ENCODE results near the gene TBX21. TPM values are rescaled to one million over a fixed set of nuclear protein-coding genes. Genes with fewer than 3 reads are reported as not detected.

The TBX21 gene
- total RNA-seq, 2 experiments from 2014 or later = 10.6 to 12.3 TPM

DNA sequence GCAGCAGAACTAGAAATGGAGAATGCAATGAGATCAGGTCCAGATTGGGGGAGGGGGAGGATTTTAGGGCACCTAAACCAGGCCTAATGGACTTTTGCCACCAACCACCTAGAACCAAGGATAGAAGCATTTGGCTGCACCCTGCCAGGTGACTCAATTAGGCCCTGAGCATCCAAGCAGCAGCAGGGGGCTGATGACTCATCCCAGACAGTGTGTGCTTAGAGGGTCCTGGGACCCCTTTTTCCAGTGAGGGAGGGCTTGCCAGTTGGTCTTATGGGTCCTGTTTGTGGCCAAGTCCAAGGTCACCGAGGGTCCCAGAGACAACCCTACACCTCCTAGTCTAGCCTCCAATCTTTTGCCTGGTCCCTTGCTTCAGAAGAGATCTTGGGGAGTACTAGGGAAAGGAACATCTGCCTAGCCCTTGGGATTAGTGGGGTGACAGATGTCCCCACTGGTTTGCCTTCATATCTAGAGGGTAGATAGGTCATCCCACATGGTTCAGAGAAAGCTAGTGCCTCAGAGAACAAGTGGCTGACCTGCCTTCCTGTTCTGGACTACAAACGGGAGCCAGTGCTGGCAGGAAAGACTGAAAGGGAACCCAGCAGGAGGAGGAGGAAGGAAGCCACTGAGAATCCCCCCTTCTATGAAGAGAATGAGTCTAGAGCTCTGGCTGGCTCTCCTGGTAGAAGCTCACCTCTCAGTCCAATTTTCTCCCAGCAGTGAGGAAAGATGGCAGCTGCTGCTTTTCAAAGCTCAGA lies 40.7 kb upstream of the TBX21 start:
- intact Hi-C loops (cut with DNase I, micrococcal nuclease) = no loop called here
- Histone ChIP-seq H3K9me3 (ENCODE audit: control insufficient read depth in 1 of 2, insufficient read depth in 1 of 2, low read length in 2 of 2) (no peaks in the 10 kb centered on the region), H3K27me3 (ENCODE audit: control insufficient read depth in 1 of 2, insufficient read depth in 2 of 2, low read length in 2 of 2) (no peaks in the 10 kb centered on the region), H3K36me3 (ENCODE audit: insufficient read depth, low read length) (no peaks in the 10 kb centered on the region), H3K27ac (ENCODE audit: low read depth in 1 of 2, low read length in 2 of 2) (no peak overlapping the region), H3K4me1 (ENCODE audit: insufficient read depth, low read length) (peaks cover 36% of the 10 kb centered on the region), H3K4me3 (ENCODE audit: low read length) (no peak overlapping the region)
- CTCF ChIA-PET = interaction anchor here (0.8 to 1.5 kb wide), 2 partner anchors 22 to 40 kb away, joined by 3 to 4 read pairs; partner anchors contain the start of gene TBX21
- H3K9me3 Mint-ChIP-seq = no peaks in the 10 kb centered on the region
- no peaks in the 10 kb centered on the region for H3K27me3 Mint-ChIP-seq
- POLR2A ChIA-PET = interaction anchor here (1.1 to 1.5 kb wide), 2 partner anchors 16 to 43 kb away, joined by 4 to 6 read pairs; partner anchors contain the start of gene KPNB1
- peaks cover 22% of the 10 kb centered on the region for H3K4me1 Mint-ChIP-seq (ENCODE audit: low read depth)
- TF ChIP-seq, protein P1, sequence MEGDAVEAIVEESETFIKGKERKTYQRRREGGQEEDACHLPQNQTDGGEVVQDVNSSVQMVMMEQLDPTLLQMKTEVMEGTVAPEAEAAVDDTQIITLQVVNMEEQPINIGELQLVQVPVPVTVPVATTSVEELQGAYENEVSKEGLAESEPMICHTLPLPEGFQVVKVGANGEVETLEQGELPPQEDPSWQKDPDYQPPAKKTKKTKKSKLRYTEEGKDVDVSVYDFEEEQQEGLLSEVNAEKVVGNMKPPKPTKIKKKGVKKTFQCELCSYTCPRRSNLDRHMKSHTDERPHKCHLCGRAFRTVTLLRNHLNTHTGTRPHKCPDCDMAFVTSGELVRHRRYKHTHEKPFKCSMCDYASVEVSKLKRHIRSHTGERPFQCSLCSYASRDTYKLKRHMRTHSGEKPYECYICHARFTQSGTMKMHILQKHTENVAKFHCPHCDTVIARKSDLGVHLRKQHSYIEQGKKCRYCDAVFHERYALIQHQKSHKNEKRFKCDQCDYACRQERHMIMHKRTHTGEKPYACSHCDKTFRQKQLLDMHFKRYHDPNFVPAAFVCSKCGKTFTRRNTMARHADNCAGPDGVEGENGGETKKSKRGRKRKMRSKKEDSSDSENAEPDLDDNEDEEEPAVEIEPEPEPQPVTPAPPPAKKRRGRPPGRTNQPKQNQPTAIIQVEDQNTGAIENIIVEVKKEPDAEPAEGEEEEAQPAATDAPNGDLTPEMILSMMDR (IDR thresholded peaks at IDR 0.05) = no peak
- H3K36me3 Mint-ChIP-seq (ENCODE audit: low read depth) = no peaks in the 10 kb centered on the region
- peak overlapping the region; percentile 91 for H3K4me3 Mint-ChIP-seq
- no peak overlapping the region for H3K27ac Mint-ChIP-seq
- ATAC-seq (ENCODE audit: poor library complexity) (no peak), DNase-seq (no peak)

DNA sequence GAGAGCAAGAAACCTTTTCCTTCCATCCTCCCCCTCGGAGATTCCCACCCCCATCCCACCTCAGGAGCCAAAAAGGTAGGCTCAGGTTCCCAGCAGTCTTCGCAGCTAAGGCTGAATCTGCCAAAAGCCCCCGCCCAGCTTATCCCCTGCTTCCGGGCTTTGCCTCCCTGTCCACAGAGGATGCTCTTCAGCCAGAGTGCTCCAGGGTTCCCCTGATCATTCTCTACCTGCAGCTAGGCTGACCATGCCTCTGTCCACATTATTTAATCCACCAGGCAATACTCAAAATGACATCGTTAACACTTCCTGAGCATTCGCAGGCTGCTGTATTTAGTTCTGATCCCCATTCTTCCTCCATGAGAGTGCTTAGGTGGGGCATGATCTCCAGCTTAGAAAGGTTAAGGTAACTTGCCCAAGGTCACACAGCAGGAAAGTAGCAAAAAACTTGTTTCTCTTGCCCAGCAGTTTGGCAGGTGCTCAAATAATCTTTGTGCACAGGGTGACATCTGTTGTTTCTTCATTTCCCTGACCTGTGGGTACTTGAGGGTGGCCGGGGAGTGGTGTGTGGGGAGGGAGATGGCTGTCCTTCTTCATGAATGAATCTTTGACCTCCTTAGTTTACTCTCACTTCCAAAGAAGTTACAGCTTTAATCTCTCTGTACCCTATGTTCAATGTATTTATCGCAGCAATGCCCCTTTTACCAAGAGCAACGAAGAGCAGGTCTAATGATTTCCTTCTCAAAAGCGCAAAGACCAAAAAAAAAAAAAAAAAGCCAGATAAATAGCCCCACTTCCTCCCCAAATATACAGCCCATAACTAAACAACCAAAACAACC lies 39.9 kb upstream of the TBX21 start:
- Mint-ChIP-seq H3K27ac (peak overlapping the region; percentile 1), H3K36me3 (ENCODE audit: low read depth) (no peaks in the 10 kb centered on the region), H3K4me1 (ENCODE audit: low read depth) (peaks cover 22% of the 10 kb centered on the region), H3K9me3 (no peaks in the 10 kb centered on the region), H3K4me3 (peak overlapping the region; percentile 91), H3K27me3 (no peaks in the 10 kb centered on the region)
- intact Hi-C loops (cut with DNase I, micrococcal nuclease) = no loop called here
- Histone ChIP-seq H3K9me3 (ENCODE audit: control insufficient read depth in 1 of 2, insufficient read depth in 1 of 2, low read length in 2 of 2) (no peaks in the 10 kb centered on the region), H3K4me3 (ENCODE audit: low read length) (peak overlapping the region; percentile 64), H3K36me3 (ENCODE audit: insufficient read depth, low read length) (no peaks in the 10 kb centered on the region), H3K27me3 (ENCODE audit: control insufficient read depth in 1 of 2, insufficient read depth in 2 of 2, low read length in 2 of 2) (no peaks in the 10 kb centered on the region), H3K27ac (ENCODE audit: low read depth in 1 of 2, low read length in 2 of 2) (no peak overlapping the region), H3K4me1 (ENCODE audit: insufficient read depth, low read length) (peaks cover 38% of the 10 kb centered on the region)
- ChIA-PET POLR2A (interaction anchor here (0.6 to 2.2 kb wide), 6 partner anchors 12 to 49 kb away, joined by 3 to 6 read pairs (median 4); partner anchors contain the start of gene KPNB1), CTCF (interaction anchor here (0.8 to 1.5 kb wide), 2 partner anchors 21 to 40 kb away, joined by 3 to 4 read pairs; partner anchors contain the start of gene TBX21)
- TF ChIP-seq, protein P1 (IDR thresholded peaks at IDR 0.05) = no peak
- ATAC-seq (ENCODE audit: poor library complexity) (no peak), DNase-seq (no peak)

DNA sequence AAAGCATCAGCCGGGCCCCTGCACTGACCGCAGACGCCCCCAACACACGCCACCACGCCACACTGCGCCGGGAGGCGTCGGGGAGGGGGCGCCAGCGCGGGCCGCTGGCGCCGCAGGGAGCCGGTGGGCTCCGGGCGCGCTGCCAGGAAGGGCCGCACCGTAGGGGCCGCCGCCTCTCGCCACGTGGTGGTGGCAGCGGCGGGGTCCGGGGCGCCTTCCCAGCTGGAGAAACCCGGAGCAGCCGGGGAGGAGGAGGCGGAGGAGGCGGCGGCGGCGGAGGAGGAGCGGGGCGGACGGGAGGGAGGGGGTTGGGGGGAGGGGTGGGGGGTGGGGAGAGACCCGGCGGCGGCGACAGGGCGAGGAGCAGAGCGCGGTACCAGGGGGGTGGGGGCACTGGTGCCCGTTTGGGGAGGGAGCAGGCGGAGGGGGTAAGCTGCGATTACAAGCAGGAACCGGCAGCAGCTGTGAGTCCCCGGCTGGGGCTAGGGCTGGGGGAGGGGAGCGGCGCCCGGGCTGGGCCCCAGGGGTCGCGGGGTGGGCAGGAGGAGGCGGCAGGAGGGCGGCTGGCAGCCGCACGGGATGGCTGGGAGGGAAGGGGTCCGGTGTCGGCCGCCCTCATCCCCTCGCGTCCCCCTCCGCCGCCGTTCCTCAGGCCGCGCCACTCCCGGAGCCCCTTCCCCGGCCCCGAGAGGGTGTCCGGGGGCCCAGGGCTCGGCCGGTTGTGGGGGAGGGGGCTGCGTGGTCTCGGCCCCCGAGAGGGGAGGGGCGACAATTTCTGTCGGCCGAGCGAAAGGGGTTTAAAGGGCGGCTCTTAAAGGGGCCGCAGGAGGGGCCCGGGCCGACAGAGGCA lies 39.1 kb upstream of the TBX21 start, which contains the start of gene TBKBP1:
Gene TBKBP1, plus strand, starts transcription at position 431 of the 850 bp plus-strand sequence. CDS start 1,952 bp downstream, outside the sequence.
- no peaks in the 10 kb centered on the region for H3K27me3 Mint-ChIP-seq
- H3K4me3 ChIP-seq (ENCODE audit: low read length) = peak within 1 kb of the TSS; percentile 64
- intact Hi-C loops (cut with DNase I, micrococcal nuclease) = no loop called here
- POLR2A ChIA-PET = interaction anchor here (0.6 to 2.2 kb wide), 7 partner anchors 12 to 48 kb away, joined by 3 to 5 read pairs (median 3); partner anchors contain the start of gene KPNB1
- H3K27ac Mint-ChIP-seq = peak within 1 kb of the TSS; percentile 7
- peaks cover 39% of the 10 kb centered on the region for H3K4me1 ChIP-seq (ENCODE audit: insufficient read depth, low read length)
- no peaks in the 10 kb centered on the region for H3K36me3 ChIP-seq (ENCODE audit: insufficient read depth, low read length)
- peak in 13 of 14 experiments; percentile 26 to 81 (median 48) for DNase-seq
- no peaks in the 10 kb centered on the region for H3K27me3 ChIP-seq (ENCODE audit: control insufficient read depth in 1 of 2, insufficient read depth in 2 of 2, low read length in 2 of 2)
- no peaks in the 10 kb centered on the region for H3K9me3 ChIP-seq (ENCODE audit: control insufficient read depth in 1 of 2, insufficient read depth in 1 of 2, low read length in 2 of 2)
- H3K4me3 Mint-ChIP-seq = peak within 1 kb of the TSS; percentile 91
- TF ChIP-seq, protein P1 (IDR thresholded peaks at IDR 0.05) = no peak
- peak; percentile 56 for ATAC-seq (ENCODE audit: poor library complexity)
- CTCF ChIA-PET = interaction anchor here (1.5 kb wide), 1 partner anchor 39 kb away, joined by 4 read pairs; the partner anchor contains the start of gene TBX21
- H3K36me3 Mint-ChIP-seq (ENCODE audit: low read depth) = no peaks in the 10 kb centered on the region
- no peak within 1 kb of the TSS for H3K27ac ChIP-seq (ENCODE audit: low read depth in 1 of 2, low read length in 2 of 2)
- no peaks in the 10 kb centered on the region for H3K9me3 Mint-ChIP-seq
- H3K4me1 Mint-ChIP-seq (ENCODE audit: low read depth) = peaks cover 22% of the 10 kb centered on the region

All from CD4-positive, alpha-beta T cell (primary cell).